ENCODE data around the gene C1QTNF12.
"Not testable (repeated sequence)": the region's sequence is repeated elsewhere in the genome, so short reads cannot be mapped to it uniquely, and the experiment has no call there.

Gene C1QTNF12

DNA sequence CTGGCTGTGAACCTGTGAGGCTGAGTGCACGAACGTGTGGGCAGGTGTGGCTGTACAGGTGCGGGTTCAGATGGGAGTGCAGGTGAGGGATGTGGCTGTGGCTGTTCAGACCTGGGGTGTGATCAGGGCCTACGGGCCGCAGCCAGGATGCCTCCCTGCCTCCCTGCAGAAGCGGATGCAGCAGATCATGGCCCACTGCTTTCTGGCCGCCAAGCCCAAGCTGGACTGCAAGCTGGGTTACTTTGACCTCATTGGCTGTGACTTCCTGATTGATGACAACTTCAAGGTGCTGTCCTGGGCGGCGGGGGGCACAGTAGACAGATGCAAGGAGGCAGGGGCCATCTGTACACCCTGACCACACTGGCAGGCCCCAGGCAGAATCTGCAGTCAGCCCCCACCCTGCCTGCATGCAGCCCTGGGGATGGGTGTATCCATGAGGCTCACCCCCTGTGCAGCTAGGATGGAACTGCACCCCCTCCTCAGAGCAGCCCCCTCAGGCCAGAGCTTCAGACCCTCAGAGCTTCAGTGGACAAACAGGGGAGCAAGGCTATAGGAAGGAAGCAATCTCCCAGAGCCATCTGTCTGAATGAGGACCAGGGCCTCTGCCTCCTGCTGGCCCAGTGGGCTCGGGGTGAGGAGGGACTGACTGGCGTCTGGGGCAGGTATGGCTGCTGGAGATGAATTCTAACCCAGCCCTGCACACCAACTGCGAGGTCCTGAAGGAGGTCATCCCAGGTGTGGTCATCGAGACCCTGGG lies 49.9 kb downstream of the C1QTNF12 start:
- no peak for DNase-seq

DNA sequence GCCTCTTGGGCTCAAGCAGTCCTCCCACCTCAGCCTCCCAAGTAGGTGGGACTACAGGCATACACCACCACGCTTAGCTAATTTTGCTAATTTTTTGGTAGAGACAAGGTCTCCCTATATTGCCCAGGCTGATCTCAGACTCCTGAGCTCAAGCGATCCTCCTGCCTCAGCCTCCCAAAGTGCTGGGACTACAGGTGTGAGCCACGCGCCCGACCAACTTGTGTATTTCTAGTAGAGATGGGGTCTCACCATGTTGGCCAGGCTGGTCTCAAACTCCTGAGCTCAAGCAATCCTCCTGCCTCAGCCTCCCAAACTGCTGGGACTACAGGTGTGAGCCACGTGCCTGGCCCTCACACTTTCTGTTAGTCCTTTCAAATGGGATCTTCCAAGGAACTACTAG lies 50.8 kb downstream of the C1QTNF12 start:
- not testable (repeated sequence) for DNase-seq

DNA sequence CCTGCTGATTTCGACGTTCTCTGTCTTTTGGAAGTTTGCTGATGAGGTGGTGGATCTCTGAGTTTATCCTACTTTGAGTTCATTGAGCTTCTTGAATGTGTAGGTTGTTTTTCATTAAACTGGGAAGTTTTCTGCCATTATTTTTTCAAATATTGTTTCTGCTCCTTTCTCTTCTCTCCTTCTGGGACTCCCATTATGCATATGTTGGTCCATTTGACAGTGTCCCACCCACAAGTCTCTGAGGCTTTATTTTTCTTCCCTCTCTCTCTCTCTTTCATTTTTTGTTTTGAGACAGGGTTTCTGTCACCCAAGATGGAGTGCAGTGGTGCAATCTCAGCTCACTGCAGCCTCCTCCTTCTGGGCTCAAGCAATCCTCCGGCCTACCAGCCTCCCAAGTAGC lies 51.8 kb downstream of the C1QTNF12 start:
- no peak for DNase-seq
